ENCODE results near the gene ENSA.
"Not testable (repeated sequence)": the region's sequence is repeated elsewhere in the genome, so short reads cannot be mapped to it uniquely, and the experiment has no call there.

ENSA gene

DNA sequence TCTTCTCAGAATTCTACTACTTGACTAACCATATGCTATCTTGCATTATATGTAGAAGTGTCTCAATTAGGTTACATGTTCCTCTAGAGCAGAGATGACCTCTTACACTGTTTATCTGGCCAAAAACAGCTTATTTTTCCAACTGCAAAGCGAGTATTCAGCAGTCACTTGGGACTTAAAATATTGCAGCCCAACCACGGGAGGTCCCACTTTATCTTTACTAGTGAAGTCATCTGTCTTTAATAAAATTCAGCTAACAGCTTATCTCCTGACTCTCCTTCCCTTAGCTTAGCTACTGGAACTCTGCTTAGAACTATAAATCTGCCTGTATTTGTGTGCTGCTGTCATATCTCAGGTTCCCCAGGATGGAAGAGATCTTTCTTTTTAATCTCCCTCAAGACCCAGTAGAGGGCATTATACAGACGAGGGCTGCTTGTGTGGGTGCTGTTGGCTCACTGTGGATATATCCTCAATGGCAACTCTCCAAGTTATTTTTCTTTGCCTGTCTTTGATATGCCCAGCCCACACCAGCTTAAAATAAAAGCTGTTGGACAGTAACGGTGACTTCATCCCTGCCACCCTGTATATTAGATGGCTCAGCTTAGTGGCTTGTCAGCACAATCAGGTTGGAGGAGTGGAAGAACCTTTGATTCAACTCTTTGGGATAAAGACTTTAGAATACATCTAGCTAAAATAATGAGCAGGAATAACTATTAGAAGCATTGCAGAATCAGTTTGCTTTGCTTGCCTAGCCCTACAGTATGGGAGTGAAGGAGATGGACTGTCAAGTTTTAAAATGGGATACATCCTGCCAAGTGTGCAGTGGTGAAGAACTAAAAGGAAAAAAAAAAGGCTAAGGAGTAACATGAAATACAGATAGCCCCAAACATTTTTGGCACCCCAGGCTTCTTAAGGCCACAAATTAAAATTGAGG is 9.6 kb downstream of the ENSA start:
- Histone ChIP-seq H3K27ac (ENCODE audit: low read depth, low read length) (peak overlapping the region; percentile 61), H3K9me3 (ENCODE audit: low read length) (no peaks in the 10 kb centered on the region), H3K4me3 (ENCODE audit: low read depth in 1 of 2, low read length in 2 of 2) (no peak overlapping the region), H3K27me3 (ENCODE audit: control insufficient read depth in 1 of 2, insufficient read depth in 2 of 2, low read length in 2 of 2) (no peaks in the 10 kb centered on the region), H3K36me3 (ENCODE audit: insufficient read depth, low read length) (peaks cover 34% of the 10 kb centered on the region), H3K9ac (ENCODE audit: low read length) (no peak overlapping the region), H3K4me1 (ENCODE audit: insufficient read depth, low read length) (peaks cover 28% of the 10 kb centered on the region)

- no peaks in the 10 kb centered on the region for H3K9me3 ChIP-seq (ENCODE audit: low read length)
- H3K27ac ChIP-seq (ENCODE audit: low read depth, low read length): no peak overlapping the region
- H3K4me3 ChIP-seq (ENCODE audit: low read depth in 1 of 2, low read length in 2 of 2): no peak overlapping the region
- H3K27me3 ChIP-seq (ENCODE audit: control insufficient read depth in 1 of 2, insufficient read depth in 2 of 2, low read length in 2 of 2): no peaks in the 10 kb centered on the region
- peaks cover 16% of the 10 kb centered on the region for H3K36me3 ChIP-seq (ENCODE audit: insufficient read depth, low read length)
- H3K9ac ChIP-seq (ENCODE audit: low read length): no peak overlapping the region
- H3K4me1 ChIP-seq (ENCODE audit: insufficient read depth, low read length): peaks cover 43% of the 10 kb centered on the region
These were observed 13.8 kb downstream of the ENSA start for GRCh38 chr1:150615346-150616201.

DNA sequence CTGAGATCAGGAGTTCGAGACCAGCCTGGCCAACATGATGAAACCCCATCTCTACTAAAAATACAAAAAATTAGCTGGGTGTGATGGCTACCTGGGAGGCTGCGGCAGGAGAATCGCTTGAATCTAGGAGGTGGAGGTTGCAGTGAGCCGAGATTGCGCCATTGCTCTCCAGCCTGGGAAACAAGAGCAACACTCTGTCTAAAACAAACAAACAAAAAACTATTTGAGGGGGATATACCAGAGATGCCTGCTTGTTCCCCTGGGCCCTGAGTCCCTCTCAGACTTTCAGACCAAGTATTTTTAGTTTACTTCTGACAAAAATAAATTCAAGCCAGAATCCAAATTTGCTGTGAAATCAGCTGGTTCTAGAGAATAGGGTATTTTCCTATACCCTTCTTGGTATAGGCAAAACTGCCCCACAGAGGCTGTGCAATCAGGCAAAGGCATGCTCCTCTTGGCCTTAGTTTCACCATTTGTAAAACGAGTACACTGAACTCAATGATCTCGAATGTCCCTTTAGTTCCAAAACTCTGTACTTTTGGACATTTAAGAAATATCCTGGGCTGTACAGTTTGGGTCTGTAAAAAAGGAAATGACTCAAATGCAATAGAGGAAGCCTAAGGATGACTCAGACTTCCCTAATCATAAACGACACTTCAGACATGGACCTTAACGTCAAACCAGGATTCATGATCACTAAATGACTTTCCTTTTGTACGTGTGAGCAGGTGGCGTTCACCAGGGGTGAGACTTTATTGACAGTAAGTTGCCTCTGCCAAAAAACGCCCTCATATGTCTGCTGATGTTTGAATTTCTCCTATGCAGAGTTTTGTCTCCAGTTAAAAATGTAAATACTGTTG is 16.1 kb downstream of the ENSA start:
- Histone ChIP-seq H3K9me3 (ENCODE audit: low read length) (no peaks in the 10 kb centered on the region), H3K9ac (ENCODE audit: low read length) (peak overlapping the region; percentile 53), H3K4me3 (ENCODE audit: low read depth in 1 of 2, low read length in 2 of 2) (no peak overlapping the region), H3K27ac (ENCODE audit: low read depth, low read length) (peak overlapping the region; percentile 66), H3K4me1 (ENCODE audit: insufficient read depth, low read length) (peaks cover 42% of the 10 kb centered on the region), H3K36me3 (ENCODE audit: insufficient read depth, low read length) (peaks cover 10% of the 10 kb centered on the region), H3K27me3 (ENCODE audit: control insufficient read depth in 1 of 2, insufficient read depth in 2 of 2, low read length in 2 of 2) (no peaks in the 10 kb centered on the region)

GRCh38 chr1:150612014-150612345 is 17.4 kb downstream of the ENSA start:
- Histone ChIP-seq H3K9me3 (ENCODE audit: low read length) (no peaks in the 10 kb centered on the region), H3K4me1 (ENCODE audit: insufficient read depth, low read length) (peaks cover 42% of the 10 kb centered on the region), H3K27ac (ENCODE audit: low read depth, low read length) (peak overlapping the region; percentile 24), H3K4me3 (ENCODE audit: low read depth in 1 of 2, low read length in 2 of 2) (no peak overlapping the region), H3K27me3 (ENCODE audit: control insufficient read depth in 1 of 2, insufficient read depth in 2 of 2, low read length in 2 of 2) (no peaks in the 10 kb centered on the region), H3K36me3 (ENCODE audit: insufficient read depth, low read length) (peaks cover 5% of the 10 kb centered on the region), H3K9ac (ENCODE audit: low read length) (no peak overlapping the region)

GRCh38 chr1:150610576-150610975 is 18.8 kb downstream of the ENSA start:
- no peak overlapping the region for H3K9ac ChIP-seq (ENCODE audit: low read length)
- peak overlapping the region; percentile 64 for H3K27ac ChIP-seq (ENCODE audit: low read depth, low read length)
- H3K9me3 ChIP-seq (ENCODE audit: low read length): no peaks in the 10 kb centered on the region
- H3K36me3 ChIP-seq (ENCODE audit: insufficient read depth, low read length): peaks cover 5% of the 10 kb centered on the region
- peaks cover 42% of the 10 kb centered on the region for H3K4me1 ChIP-seq (ENCODE audit: insufficient read depth, low read length)
- H3K4me3 ChIP-seq (ENCODE audit: low read depth in 1 of 2, low read length in 2 of 2): no peak overlapping the region
- H3K27me3 ChIP-seq (ENCODE audit: control insufficient read depth in 1 of 2, insufficient read depth in 2 of 2, low read length in 2 of 2): no peaks in the 10 kb centered on the region

DNA sequence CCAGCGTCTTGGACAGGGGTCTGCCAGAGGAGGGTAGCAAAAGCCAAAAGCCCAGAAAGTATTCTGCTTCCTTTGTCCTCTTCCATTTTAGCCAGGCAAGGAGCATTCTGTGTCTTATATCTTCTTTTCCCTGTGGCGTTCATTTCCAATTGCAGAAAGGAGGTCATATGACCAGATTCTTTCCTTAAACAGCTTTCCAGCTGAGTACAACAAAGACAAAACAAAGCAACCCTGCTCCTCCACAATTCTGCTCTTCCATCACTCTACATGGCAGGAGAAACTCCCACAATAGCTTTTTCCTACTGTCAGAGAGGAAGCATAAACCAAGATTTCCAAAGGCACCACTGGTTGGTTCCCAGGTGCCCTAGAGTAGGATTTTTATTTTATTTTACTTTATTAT is 19.7 kb downstream of the ENSA start:
- Histone ChIP-seq H3K9me3 (ENCODE audit: low read length) (no peaks in the 10 kb centered on the region), H3K27ac (ENCODE audit: low read depth, low read length) (peak overlapping the region; percentile 64), H3K4me1 (ENCODE audit: insufficient read depth, low read length) (peaks cover 45% of the 10 kb centered on the region), H3K27me3 (ENCODE audit: control insufficient read depth in 1 of 2, insufficient read depth in 2 of 2, low read length in 2 of 2) (no peaks in the 10 kb centered on the region), H3K4me3 (ENCODE audit: low read depth in 1 of 2, low read length in 2 of 2) (peak overlapping the region; percentile 4 to 41), H3K9ac (ENCODE audit: low read length) (peak overlapping the region; percentile 57), H3K36me3 (ENCODE audit: insufficient read depth, low read length) (peaks cover 5% of the 10 kb centered on the region)

DNA sequence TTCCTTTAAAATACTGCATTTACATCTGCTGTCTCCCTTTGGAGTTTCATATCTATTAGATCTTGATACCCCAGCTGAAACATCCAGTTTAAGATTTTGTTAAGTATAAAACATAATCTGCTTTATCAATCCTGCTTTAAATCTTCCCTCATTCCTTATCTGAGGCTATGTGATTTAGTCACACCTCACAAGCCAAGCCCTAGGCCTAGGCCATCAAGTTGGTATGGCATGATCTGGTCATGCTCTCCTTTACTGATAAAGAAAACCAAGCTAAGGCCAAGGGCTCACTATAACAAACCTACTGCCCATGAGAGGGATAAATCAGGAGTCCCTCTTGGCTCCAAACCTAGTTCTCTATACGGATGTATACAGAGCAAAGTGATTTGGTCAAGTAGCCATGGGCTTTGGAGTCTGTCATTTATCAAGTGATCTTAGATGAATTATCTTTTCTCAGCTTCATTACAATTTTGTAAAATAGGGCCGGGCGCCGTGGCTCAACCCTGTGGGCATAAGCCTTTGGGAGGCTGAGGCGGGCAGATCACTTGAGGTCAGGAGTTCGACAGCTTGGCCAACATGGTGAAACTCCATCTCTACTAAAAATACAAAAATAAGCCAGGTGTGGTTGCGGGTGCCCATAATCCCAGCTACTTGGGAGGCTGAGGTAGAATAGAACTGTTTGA is 22.8 kb downstream of the ENSA start:
- H3K9me3 ChIP-seq (ENCODE audit: low read length): no peaks in the 10 kb centered on the region
- H3K9ac ChIP-seq (ENCODE audit: low read length): no peak overlapping the region
- H3K4me1 ChIP-seq (ENCODE audit: insufficient read depth, low read length): peaks cover 32% of the 10 kb centered on the region
- no peak overlapping the region for H3K27ac ChIP-seq (ENCODE audit: low read depth, low read length)
- no peak overlapping the region for H3K4me3 ChIP-seq (ENCODE audit: low read depth in 1 of 2, low read length in 2 of 2)
- H3K27me3 ChIP-seq (ENCODE audit: control insufficient read depth in 1 of 2, insufficient read depth in 2 of 2, low read length in 2 of 2): no peaks in the 10 kb centered on the region
- H3K36me3 ChIP-seq (ENCODE audit: insufficient read depth, low read length): no peaks in the 10 kb centered on the region

- not testable (repeated sequence) for H3K4me3 ChIP-seq (ENCODE audit: low read depth in 1 of 2, low read length in 2 of 2); H3K9ac ChIP-seq (ENCODE audit: low read length); H3K9me3 ChIP-seq (ENCODE audit: low read length); H3K27me3 ChIP-seq (ENCODE audit: control insufficient read depth in 1 of 2, insufficient read depth in 2 of 2, low read length in 2 of 2); H3K27ac ChIP-seq (ENCODE audit: low read depth, low read length); H3K36me3 ChIP-seq (ENCODE audit: insufficient read depth, low read length)
- H3K4me1 ChIP-seq (ENCODE audit: insufficient read depth, low read length): peaks cover 22% of the 10 kb centered on the region
These were observed 24.0 kb downstream of the ENSA start for GRCh38 chr1:150605451-150605731.

- H3K27me3 ChIP-seq (ENCODE audit: control insufficient read depth in 1 of 2, insufficient read depth in 2 of 2, low read length in 2 of 2): no peaks in the 10 kb centered on the region
- peak overlapping the region; percentile 48 for H3K27ac ChIP-seq (ENCODE audit: low read depth, low read length)
- H3K9ac ChIP-seq (ENCODE audit: low read length): no peak overlapping the region
- no peak overlapping the region for H3K4me3 ChIP-seq (ENCODE audit: low read depth in 1 of 2, low read length in 2 of 2)
- no peaks in the 10 kb centered on the region for H3K36me3 ChIP-seq (ENCODE audit: insufficient read depth, low read length)
- no peaks in the 10 kb centered on the region for H3K9me3 ChIP-seq (ENCODE audit: low read length)
- peaks cover 12% of the 10 kb centered on the region for H3K4me1 ChIP-seq (ENCODE audit: insufficient read depth, low read length)
These were observed 25.2 kb downstream of the ENSA start for GRCh38 chr1:150604226-150604588.

DNA sequence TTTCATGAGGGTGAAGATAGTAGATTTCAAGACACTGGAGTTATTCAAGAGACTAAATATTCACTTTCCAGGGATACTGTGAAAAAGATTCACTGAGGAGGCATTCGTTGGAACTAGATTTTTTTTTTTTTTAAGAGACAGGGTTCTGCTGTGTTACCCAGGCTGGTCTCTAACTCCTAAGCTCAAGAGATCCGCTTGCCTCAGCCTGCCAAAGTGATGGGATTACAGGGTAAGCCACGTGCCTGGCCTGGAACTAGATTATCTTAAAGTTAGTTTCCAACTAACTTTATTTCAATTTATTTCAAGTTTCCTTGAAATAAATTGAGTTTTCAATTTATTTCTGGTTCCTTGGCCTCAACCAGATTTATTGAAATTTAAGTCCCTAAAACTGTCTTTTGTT is 25.7 kb downstream of the ENSA start:
- no peak overlapping the region for H3K27ac ChIP-seq (ENCODE audit: low read depth, low read length)
- no peaks in the 10 kb centered on the region for H3K36me3 ChIP-seq (ENCODE audit: insufficient read depth, low read length)

GRCh38 chr1:150602372-150602771 is 27.0 kb downstream of the ENSA start:
- not testable (repeated sequence) for H3K36me3 ChIP-seq (ENCODE audit: insufficient read depth, low read length); H3K9me3 ChIP-seq (ENCODE audit: low read length); H3K27me3 ChIP-seq (ENCODE audit: control insufficient read depth in 1 of 2, insufficient read depth in 2 of 2, low read length in 2 of 2); H3K9ac ChIP-seq (ENCODE audit: low read length); H3K27ac ChIP-seq (ENCODE audit: low read depth, low read length); H3K4me1 ChIP-seq (ENCODE audit: insufficient read depth, low read length); H3K4me3 ChIP-seq (ENCODE audit: low read depth in 1 of 2, low read length in 2 of 2)

More for the DNA sequence above, 25.7 kb downstream of the ENSA start:
- Histone ChIP-seq H3K9ac (ENCODE audit: low read length) (no peak overlapping the region), H3K9me3 (ENCODE audit: low read length) (no peaks in the 10 kb centered on the region), H3K4me3 (ENCODE audit: low read depth in 1 of 2, low read length in 2 of 2) (no peak overlapping the region), H3K4me1 (ENCODE audit: insufficient read depth, low read length) (peaks cover 9% of the 10 kb centered on the region), H3K27me3 (ENCODE audit: control insufficient read depth in 1 of 2, insufficient read depth in 2 of 2, low read length in 2 of 2) (no peaks in the 10 kb centered on the region)

All from muscle layer of colon (tissue), 2 donors.